Measurements from ENCODE around the gene NELFA.

NELFA gene

DNA sequence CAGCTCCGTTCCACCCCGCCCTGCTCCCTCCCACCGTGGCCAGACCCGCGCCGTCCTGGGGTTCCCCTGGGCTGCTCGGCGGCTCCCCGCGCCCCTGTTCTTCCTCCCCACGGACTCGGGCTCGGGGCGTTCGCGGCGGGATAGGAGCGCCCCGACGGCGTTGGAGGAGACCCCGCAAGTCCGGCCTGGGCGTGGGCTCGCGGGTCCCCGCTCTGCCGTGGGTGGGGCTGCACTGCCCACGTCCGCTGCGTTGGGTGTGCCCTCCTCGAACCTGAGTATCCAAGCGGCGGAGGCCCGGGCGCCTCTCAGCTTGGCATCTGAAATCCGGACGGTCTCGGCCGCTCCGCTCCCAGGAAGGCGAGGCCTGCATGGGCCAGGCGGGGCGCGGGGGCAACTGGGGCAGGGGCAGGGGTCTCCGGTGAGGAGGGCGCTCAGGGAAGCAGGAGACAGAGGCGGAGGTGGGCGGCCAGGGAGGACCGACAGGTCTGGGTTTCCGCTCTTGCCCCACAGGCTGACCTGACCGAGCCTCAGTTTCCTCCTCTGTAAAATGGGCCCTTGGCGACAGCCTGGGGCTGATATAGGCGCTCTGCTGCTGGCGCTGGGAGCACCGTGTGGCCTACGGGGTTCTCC, 38.4 kb upstream of the NELFA start (continued):
- TF ChIP-seq, protein P1, sequence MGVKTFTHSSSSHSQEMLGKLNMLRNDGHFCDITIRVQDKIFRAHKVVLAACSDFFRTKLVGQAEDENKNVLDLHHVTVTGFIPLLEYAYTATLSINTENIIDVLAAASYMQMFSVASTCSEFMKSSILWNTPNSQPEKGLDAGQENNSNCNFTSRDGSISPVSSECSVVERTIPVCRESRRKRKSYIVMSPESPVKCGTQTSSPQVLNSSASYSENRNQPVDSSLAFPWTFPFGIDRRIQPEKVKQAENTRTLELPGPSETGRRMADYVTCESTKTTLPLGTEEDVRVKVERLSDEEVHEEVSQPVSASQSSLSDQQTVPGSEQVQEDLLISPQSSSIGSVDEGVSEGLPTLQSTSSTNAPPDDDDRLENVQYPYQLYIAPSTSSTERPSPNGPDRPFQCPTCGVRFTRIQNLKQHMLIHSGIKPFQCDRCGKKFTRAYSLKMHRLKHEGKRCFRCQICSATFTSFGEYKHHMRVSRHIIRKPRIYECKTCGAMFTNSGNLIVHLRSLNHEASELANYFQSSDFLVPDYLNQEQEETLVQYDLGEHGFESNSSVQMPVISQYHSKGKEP (tag by site-specific recombination; IDR thresholded peaks at IDR 0.05), result no peak
- TF ChIP-seq, protein P2, sequence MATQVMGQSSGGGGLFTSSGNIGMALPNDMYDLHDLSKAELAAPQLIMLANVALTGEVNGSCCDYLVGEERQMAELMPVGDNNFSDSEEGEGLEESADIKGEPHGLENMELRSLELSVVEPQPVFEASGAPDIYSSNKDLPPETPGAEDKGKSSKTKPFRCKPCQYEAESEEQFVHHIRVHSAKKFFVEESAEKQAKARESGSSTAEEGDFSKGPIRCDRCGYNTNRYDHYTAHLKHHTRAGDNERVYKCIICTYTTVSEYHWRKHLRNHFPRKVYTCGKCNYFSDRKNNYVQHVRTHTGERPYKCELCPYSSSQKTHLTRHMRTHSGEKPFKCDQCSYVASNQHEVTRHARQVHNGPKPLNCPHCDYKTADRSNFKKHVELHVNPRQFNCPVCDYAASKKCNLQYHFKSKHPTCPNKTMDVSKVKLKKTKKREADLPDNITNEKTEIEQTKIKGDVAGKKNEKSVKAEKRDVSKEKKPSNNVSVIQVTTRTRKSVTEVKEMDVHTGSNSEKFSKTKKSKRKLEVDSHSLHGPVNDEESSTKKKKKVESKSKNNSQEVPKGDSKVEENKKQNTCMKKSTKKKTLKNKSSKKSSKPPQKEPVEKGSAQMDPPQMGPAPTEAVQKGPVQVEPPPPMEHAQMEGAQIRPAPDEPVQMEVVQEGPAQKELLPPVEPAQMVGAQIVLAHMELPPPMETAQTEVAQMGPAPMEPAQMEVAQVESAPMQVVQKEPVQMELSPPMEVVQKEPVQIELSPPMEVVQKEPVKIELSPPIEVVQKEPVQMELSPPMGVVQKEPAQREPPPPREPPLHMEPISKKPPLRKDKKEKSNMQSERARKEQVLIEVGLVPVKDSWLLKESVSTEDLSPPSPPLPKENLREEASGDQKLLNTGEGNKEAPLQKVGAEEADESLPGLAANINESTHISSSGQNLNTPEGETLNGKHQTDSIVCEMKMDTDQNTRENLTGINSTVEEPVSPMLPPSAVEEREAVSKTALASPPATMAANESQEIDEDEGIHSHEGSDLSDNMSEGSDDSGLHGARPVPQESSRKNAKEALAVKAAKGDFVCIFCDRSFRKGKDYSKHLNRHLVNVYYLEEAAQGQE (tag by site-specific recombination; IDR thresholded peaks at IDR 0.05), result no peak
- TF ChIP-seq, protein P3, sequence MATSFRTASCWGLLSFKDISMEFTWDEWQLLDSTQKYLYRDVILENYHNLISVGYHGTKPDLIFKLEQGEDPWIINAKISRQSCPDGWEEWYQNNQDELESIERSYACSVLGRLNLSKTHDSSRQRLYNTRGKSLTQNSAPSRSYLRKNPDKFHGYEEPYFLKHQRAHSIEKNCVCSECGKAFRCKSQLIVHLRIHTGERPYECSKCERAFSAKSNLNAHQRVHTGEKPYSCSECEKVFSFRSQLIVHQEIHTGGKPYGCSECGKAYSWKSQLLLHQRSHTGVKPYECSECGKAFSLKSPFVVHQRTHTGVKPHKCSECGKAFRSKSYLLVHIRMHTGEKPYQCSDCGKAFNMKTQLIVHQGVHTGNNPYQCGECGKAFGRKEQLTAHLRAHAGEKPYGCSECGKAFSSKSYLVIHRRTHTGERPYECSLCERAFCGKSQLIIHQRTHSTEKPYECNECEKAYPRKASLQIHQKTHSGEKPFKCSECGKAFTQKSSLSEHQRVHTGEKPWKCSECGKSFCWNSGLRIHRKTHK (tag by site-specific recombination; IDR thresholded peaks at IDR 0.05), result no peak
- TF ChIP-seq, protein P4, sequence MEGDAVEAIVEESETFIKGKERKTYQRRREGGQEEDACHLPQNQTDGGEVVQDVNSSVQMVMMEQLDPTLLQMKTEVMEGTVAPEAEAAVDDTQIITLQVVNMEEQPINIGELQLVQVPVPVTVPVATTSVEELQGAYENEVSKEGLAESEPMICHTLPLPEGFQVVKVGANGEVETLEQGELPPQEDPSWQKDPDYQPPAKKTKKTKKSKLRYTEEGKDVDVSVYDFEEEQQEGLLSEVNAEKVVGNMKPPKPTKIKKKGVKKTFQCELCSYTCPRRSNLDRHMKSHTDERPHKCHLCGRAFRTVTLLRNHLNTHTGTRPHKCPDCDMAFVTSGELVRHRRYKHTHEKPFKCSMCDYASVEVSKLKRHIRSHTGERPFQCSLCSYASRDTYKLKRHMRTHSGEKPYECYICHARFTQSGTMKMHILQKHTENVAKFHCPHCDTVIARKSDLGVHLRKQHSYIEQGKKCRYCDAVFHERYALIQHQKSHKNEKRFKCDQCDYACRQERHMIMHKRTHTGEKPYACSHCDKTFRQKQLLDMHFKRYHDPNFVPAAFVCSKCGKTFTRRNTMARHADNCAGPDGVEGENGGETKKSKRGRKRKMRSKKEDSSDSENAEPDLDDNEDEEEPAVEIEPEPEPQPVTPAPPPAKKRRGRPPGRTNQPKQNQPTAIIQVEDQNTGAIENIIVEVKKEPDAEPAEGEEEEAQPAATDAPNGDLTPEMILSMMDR (tag by site-specific recombination; IDR thresholded peaks at IDR 0.05), result no peak
- no peak for TF ChIP-seq ZNF121 (tag by site-specific recombination; IDR thresholded peaks at IDR 0.05)
- TF ChIP-seq ZNF426 (tag by site-specific recombination; IDR thresholded peaks at IDR 0.05), result no peak

DNA sequence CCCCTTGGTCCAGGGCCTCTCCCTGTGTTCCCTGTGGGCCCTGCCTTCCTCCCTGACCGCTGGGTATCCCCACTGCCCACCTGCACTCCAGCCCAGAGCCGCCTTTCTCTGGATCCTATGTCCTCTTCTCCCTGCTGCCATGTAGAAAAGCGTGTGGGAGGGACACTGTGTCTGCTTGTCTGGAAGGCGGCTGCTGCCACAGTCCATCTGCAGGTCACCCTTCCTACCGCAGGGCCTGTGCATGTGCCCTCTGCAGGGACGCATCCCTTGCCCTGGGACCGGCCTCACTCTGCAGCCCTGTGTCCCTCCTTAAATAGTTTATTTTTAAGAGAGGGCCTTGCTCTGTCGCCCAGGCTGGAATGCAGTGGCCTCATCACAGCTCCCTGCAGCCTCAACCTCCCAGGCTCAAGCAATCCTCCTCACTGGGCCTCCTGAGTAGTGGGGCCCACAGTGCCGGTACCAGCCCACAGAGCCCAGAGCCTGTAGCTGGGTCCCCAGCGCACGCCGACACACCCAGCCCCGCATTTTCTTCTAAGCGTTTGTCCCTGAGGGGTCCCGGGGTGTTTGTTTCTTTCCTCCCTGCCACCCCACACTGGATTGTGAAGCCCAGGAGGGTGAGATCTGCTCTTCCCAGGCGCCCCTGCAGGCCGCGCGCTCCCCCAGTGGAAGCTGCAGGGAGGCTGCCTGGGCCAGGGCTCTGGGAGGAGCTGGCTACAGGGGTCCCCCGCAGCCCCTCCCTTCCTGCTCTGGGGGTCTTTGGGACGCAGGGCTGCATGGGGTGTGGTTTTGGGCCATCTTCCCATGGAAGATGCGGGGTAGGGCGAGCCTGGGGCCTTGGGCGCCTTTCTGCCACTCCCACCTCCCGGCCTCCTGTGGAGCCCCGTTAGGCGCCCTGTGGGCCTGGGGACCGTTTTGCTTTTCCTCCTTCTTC, 37.5 kb upstream of the NELFA start:
- no peak overlapping the region for H3K4me3 ChIP-seq (ENCODE audit: low read depth, low read length)
- no peaks in the 10 kb centered on the region for H3K4me1 ChIP-seq (ENCODE audit: control insufficient read depth, insufficient read depth, low read length)
- no peak overlapping the region for H3K27ac ChIP-seq (ENCODE audit: extremely low read depth, low read depth, low read length)
- no peaks in the 10 kb centered on the region for H3K9me3 ChIP-seq (ENCODE audit: control insufficient read depth, insufficient read depth, low read depth, low read length)
- POLR2A ChIA-PET, result interaction anchor here (0.9 kb wide), 1 partner anchor 38 kb away, joined by 3 read pairs; the partner anchor contains the start of gene NELFA
- CTCF ChIA-PET, result no interaction called here
- H3K36me3 ChIP-seq (ENCODE audit: control insufficient read depth in 2 of 2, insufficient read depth in 1 of 2, low read length in 2 of 2), result peaks cover 0 to 6% of the 10 kb centered on the region in 2 experiments; a peak in 1 of 3 replicates
- TF ChIP-seq ZFHX2 (tag by site-specific recombination; conservative IDR thresholded peaks at IDR 0.05) (0 out of 2 replicates have a peak, but pooled peaks have one; percentile 9), SP7 (tag by site-specific recombination; IDR thresholded peaks at IDR 0.05) (no peak), ZNF792 (tag by site-specific recombination; IDR thresholded peaks at IDR 0.05) (no peak), ZNF623 (tag by site-specific recombination; IDR thresholded peaks at IDR 0.05) (peak; percentile 79), WT1 (tag by site-specific recombination; IDR thresholded peaks at IDR 0.05) (no peak), KLF16 (tag by site-specific recombination; IDR thresholded peaks at IDR 0.05) (no peak), ZNF548 (tag by site-specific recombination; IDR thresholded peaks at IDR 0.05) (no peak), ZNF341 (tag by site-specific recombination; IDR thresholded peaks at IDR 0.05; ENCODE audit: low read depth) (no peak), OSR2 (tag by site-specific recombination; IDR thresholded peaks at IDR 0.05) (no peak), ZNF37A (tag by site-specific recombination; IDR thresholded peaks at IDR 0.05) (no peak)
- TF ChIP-seq, protein P5, sequence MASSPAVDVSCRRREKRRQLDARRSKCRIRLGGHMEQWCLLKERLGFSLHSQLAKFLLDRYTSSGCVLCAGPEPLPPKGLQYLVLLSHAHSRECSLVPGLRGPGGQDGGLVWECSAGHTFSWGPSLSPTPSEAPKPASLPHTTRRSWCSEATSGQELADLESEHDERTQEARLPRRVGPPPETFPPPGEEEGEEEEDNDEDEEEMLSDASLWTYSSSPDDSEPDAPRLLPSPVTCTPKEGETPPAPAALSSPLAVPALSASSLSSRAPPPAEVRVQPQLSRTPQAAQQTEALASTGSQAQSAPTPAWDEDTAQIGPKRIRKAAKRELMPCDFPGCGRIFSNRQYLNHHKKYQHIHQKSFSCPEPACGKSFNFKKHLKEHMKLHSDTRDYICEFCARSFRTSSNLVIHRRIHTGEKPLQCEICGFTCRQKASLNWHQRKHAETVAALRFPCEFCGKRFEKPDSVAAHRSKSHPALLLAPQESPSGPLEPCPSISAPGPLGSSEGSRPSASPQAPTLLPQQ (tag by site-specific recombination; IDR thresholded peaks at IDR 0.05), result 0 out of 2 replicates have a peak, but pooled peaks have one; percentile 58
- TF ChIP-seq, protein P6, sequence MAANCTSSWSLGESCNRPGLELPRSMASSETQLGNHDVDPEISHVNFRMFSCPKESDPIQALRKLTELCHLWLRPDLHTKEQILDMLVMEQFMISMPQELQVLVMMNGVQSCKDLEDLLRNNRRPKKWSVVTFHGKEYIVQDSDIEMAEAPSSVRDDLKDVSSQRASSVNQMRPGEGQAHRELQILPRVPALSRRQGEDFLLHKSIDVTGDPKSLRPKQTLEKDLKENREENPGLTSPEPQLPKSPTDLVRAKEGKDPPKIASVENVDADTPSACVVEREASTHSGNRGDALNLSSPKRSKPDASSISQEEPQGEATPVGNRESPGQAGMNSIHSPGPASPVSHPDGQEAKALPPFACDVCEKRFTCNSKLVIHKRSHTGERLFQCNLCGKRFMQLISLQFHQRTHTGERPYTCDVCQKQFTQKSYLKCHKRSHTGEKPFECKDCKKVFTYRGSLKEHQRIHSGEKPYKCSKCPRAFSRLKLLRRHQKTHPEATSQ (tag by site-specific recombination; IDR thresholded peaks at IDR 0.05), result no peak
- TF ChIP-seq, protein P7, sequence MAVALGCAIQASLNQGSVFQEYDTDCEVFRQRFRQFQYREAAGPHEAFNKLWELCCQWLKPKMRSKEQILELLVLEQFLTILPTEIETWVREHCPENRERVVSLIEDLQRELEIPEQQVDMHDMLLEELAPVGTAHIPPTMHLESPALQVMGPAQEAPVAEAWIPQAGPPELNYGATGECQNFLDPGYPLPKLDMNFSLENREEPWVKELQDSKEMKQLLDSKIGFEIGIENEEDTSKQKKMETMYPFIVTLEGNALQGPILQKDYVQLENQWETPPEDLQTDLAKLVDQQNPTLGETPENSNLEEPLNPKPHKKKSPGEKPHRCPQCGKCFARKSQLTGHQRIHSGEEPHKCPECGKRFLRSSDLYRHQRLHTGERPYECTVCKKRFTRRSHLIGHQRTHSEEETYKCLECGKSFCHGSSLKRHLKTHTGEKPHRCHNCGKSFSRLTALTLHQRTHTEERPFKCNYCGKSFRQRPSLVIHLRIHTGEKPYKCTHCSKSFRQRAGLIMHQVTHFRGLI (tag by site-specific recombination; IDR thresholded peaks at IDR 0.05), result no peak

All from HEK293 (cell line).